Erythroblast (primary cell): Measurements from ENCODE around the gene AVP.

Experiments
- GATA1 ChIP-seq: IDR thresholded peaks from 2 replicates; pipeline ENCODE4 v1.6.1; 2011; ENCODE audit warnings: low read depth, mild to moderate bottlenecking, control low read depth, low read length, moderate library complexity
- POLR2A ChIP-seq: IDR thresholded peaks from 2 replicates; pipeline ENCODE4 v1.6.1; 2011; ENCODE audit warnings: mild to moderate bottlenecking, low read length

GRCh38 chr20:3130051-3130600 is 45.6 kb upstream of the AVP start:
- TF ChIP-seq POLR2A (no peak), GATA1 (no peak)
